Suppressor macrophage treated with lipopolysaccharide for 4 hours (primary cell): ENCODE measurements around the gene CLEC2B.
"Not testable (repeated sequence)": the region's sequence is repeated elsewhere in the genome, so short reads cannot be mapped to it uniquely, and the experiment has no call there.

Source experiments
- DNase-seq: peaks from one replicate; pipeline ENCODE4 v3.0.0-alpha.2; 2020

CLEC2B gene

DNA sequence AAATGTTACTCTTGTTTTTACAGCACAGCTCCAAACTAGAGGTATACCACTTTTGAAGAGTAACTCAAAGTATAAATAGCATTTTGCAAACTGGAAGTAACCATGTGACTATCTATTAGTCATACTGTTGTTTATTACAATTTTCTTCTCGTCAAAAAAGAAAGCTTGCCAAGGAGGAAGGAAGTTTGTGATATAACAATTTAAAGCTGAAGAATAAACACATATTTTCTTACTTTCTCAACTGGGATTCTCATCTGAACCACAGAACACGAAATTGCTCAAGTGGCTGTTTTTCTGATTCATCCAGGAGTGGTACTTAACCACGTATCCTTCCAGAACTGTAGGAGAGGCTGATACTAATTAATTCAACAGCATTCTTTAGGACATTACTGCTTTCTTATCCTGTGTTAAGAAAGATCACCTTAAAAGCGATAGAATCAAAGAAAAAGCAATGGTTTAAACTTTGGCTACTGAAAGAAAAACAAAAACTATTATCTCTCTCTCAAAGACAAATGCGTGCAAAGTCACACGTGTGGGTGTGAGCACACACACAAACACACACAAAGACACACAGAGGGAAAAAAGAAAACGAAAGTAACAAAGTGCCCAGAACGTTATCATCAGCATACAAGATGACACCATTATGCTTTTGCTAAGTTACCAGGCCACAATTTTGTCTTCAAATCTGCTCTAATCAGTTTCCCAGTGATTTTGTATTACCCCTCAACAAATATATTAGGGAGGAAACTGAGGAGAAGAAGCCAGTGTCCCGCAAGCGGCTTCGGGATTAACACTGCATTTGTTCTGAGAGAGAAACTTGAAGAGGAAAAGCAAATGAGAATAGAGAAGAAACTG is at the start of gene CLEC2B:
TSS of gene CLEC2B (minus strand) at position 48 of the 855 bp plus-strand sequence.
- DNase-seq, result peak; percentile 87

DNA sequence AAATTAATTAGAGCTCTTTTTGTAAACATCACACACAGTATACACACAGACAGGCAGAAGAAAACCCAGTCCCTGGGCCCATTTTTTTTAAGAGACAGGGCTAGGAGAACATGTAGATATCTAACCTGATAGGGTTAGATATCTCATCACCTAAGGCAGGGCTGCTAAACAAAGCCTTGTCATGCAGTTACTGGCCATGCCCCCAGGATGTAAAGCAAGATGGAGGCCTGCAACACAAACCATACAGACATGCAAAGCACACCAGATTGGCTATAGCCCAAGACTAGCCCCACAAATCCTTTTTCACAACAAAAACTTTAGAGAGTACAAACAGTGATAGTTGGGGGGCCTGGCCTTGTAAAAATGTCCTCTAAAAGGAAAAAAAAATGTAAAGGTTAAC is 42.6 kb upstream of the CLEC2B start:
- DNase-seq, result no peak

GRCh38 chr12:9910716-9911421 is 41.7 kb upstream of the CLEC2B start:
- DNase-seq, result no peak

DNA sequence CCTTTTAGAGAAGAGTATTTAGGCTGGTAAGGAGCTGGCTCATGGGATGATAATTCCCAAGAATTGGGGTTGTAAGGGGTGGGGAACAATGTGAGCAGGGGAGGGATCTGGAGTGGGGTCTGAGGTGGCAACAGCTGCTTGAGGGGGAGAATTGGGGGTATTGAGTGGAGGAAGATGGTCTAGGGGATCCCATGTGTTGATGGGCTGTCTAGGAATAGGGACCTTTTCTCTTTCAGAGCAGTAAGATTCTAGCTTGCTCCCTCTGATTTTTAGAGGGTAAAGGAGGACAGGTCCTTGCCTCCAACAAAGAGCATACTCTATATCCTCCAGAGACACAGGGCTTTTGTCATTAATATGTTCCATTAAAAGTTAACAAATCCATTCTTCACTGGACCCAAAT is 40.6 kb upstream of the CLEC2B start:
- DNase-seq, result no peak

GRCh38 chr12:9908350-9908749 is 39.2 kb upstream of the CLEC2B start:
- no peak for DNase-seq

- no peak for DNase-seq
Observed at GRCh38 chr12:9907769-9908168, 38.6 kb upstream of the CLEC2B start.

DNA sequence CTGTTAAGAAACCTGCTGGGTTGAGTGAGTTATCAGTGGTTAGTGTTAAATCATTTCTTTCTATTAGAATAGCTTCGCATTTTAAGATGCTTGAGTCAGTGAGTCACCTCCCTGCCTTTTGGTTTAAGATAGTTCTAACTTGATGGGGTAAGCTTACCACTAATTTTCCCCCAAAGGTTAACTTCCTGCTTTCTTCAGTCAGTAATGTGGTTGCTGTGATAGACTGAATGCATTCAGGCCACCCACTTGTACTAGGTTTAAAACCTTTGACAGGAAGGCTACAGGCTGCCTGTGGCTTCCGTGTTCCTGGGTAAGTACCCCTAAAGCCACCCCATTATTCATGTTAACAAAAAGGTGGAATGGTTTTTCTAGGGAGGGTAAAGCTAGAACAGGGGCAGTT is 37.7 kb upstream of the CLEC2B start:
- peak; percentile 40 for DNase-seq

GRCh38 chr12:9902539-9903228 is 33.5 kb upstream of the CLEC2B start:
- no peak for DNase-seq

DNA sequence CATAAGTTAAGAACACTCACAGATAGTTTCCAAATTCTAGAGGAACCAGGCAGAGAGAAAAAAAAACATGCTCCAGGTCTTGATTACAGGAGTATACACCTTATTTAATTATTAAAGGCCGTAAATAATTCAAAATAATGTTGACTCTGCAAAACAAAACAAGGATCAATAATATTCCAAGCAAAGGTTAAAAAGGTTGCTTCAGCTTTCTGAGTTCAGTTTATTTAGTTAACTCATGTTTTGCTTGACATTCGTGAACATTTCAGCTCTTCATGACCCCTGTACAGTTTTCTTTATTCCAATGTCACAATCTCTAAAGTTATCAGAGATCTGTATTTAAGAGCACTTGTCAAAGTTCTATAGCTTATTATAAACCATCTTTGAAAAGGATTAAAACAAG is 31.8 kb upstream of the CLEC2B start:
- DNase-seq, result no peak

DNA sequence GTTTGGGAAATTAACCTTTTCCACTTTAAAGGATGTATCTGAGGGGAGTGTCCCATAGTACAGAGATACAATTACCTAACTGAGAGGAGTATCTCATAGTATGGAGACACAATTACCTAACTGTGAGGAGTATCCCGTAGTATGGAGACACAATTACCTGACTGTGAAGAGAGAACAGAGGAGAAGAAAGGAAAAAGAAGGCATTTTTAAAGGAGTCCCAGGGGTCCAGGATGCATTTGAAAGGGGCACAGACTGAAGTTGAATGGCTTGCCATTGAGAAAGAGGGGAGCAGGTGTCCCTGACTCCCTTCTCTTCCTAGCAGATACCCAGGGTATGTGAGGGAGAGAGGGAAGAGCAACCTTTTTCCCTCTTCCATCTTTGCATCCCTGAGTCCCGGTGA is 30.1 kb upstream of the CLEC2B start:
- DNase-seq, result no peak

- DNase-seq, result no peak
Observed at GRCh38 chr12:9897535-9897934, 28.4 kb upstream of the CLEC2B start.

GRCh38 chr12:9895215-9895971 is 26.2 kb upstream of the CLEC2B start:
- DNase-seq, result no peak

DNA sequence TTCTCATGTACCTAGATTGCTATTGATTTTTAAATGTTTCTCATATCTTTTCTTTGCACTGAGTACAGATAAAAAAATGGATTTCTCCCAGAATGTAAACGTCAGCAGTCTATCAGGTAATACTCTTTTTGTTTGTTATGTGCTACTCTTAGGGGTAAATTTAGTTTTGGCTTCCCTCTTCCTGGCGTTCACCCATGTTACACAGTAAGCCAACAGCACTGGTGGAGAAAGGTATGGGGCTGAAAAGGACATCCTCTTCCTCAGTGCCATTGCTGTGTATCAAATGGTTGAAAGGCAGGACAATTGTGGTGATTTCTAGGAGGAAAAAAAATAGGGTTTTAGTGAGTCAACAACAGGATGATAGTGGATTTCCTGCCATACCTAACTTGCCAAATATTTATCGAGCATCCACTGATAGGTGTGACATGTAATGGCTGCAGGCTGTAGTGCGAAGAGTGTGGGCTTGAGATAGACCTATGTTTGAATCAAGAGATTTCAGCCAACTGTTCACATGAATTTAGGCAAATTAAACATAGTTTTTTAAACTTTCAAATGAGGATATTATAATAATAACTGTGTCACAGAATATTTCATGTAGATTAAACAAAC is 19.6 kb upstream of the CLEC2B start:
- DNase-seq, result no peak

DNA sequence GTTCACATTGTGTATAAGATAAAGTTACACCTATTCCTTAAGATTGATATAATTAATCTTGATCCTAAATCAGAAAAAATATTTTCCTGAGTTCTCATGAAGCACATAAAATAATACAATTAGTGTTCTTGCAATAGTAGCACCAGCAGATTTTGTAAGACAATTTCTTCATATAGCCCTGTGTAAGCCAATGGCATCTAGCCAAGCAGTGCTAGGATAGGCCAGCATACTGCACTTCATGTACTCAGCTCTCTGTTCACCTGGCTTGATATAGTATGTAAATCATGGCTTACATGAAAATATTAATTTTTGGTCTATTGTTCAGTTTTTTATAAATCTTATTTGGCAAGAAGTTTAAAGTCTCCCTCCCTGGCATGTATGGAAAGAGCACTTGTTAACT is 14.0 kb upstream of the CLEC2B start:
- no peak for DNase-seq

DNA sequence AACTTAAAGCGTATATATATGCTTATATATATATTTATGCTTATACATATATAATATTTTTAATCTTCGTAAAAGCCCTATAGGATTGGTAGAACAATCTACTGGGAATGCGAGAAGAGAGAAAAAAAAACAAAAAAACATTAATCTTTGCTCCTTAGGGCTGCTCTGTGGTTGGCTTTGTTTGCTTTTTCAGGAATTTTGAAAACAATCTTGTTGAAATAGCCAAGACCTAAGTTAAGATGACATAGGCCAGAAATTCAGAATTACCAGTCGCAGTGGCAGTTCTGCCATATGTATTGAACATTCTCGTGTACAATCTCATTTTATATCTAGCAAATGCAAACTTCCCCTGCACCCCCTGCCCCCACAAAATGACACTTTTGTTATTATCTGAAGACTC is 12.8 kb upstream of the CLEC2B start:
- no peak for DNase-seq

- DNase-seq, result no peak
Observed at GRCh38 chr12:9881246-9881645, 12.1 kb upstream of the CLEC2B start, which contains the start of gene KLRF2. Gene KLRF2, plus strand, starts transcription at chr12:9881489. Its CDS starts 107 bp downstream, at chr12:9881596.

DNA sequence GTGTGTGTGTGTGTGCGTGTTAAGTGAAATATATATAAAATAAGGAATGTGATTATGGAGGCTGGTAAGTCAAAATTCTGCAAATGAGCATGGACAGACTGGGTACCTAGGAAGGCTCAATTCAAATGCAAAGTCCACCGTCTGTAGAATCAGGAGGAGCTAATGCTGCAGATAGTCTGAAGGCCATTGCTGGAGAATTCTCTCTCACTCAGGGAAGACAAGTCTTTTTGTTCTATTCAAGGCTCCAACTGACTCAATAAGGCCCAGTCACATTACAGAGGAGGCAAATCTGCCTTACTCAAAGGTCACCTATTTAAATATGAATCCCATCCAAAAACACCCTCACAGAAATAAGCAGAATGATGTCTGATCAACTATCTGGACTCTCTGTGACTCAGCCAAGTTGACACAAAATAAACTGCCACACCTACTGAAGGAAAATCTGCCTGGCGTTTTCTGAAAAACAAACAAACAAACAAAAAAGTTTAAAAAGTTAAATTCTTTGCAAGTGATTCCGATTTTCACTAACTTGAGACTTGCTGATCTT is 11.5 kb upstream of the CLEC2B start:
- DNase-seq, result no peak

DNA sequence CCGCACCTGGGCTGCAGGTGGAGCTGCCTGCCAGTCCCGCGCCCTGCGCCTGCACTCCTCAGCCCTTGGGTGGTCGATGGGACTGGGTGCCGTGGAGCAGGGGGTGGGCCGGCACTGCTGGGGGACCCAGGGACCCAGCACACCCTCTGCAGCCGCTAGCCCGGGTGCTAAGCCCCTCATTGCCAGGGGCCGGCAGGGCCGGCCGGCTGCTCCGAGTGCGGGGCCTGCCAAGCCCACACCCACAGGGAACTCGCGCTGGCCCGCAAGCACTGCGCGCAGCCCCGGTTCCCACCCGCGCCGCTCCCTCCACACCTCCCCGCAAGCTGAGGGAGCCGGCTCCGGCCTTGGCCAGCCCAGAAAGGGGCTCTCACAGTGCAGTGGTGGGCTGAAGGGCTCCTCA is 7.0 kb upstream of the CLEC2B start:
- not testable (repeated sequence) for DNase-seq

DNA sequence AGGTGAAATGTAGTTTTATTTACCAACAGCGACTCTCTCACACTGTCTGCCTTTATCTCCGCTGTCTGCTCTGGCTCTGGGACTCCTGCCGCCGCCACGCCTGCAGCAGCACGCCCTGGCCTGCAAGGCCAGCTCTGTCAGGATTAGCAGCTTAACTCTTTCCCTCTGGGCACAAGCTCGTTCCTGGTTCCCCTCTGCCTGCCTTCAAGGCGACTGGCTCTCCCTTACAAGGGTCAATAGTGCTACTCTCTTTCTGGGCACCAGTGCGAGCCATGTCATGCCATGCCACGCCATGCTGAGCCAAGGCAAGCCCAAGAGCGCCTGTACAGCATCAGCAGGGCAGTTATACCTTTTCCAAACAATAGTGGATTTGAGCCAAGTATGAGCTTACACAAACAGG is 3.6 kb upstream of the CLEC2B start:
- DNase-seq, result no peak

DNA sequence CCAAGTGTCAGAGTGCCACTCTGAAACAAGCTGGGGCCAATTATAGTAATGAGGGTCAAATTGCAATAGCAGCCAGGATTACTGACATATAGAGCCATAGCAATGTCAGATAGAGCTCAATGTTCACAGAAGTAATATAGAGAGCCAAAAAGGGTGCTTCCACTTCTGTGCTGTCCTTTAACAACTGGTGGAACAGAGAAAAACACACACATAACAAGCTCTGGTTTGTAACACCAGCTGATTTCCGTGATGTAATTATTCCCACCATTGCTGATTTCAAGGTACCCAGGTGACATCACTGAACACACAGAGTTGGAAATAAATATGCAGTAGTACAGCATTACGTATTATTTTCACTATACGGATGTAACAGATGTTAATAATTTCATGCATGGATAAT is 3.0 kb upstream of the CLEC2B start:
- DNase-seq, result no peak

DNA sequence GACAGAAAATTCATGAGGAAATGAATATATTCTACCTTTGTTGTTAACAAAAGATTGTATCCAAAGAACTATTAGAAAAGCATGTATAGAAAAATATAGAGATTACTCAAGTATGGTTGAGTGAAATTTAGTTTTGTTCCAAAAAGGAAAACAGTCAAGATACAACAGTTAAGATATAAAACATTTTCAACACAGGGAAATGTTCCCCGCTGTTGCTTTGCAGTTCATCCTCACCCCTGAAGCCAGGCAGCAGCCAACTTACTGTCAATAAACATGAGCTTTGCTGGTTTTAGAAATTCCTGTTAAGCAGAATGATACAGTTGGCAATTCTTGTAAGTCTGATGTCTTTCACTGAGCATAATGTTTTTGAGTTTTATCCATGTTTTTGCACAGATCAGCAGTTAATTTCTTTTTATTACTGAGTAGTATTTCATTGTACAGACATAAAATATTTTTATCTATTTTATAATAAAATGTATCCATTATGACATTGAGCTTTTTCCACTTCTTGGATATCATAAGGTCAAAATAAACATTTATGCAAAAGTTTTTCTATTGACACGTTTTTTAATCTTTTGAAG is 1.2 kb upstream of the CLEC2B start:
- DNase-seq, result peak; percentile 12

DNA sequence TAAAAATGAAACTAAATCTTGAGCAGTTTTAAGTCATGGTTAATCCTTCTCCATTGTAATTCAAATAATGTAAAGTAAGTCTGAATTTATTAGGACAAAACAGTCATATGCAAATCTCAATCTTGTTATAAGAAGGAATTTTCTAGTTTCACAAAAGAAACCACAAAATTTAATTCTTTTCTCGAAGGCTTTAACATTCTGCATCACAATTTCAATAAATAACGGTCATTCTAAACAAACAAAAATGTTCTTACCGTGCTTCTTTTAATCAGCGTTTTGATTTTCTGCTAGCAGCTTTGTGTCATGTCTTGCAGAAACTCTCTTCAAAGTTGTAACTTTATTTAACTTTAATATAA is 225 bp downstream of the CLEC2B start:
- DNase-seq, result no peak
